Measurements from ENCODE around the gene MICAL1.

- no peak for TF ChIP-seq CTCF (IDR thresholded peaks at IDR 0.05; ENCODE audit: insufficient read depth, low read length)
- TF ChIP-seq, protein P1, sequence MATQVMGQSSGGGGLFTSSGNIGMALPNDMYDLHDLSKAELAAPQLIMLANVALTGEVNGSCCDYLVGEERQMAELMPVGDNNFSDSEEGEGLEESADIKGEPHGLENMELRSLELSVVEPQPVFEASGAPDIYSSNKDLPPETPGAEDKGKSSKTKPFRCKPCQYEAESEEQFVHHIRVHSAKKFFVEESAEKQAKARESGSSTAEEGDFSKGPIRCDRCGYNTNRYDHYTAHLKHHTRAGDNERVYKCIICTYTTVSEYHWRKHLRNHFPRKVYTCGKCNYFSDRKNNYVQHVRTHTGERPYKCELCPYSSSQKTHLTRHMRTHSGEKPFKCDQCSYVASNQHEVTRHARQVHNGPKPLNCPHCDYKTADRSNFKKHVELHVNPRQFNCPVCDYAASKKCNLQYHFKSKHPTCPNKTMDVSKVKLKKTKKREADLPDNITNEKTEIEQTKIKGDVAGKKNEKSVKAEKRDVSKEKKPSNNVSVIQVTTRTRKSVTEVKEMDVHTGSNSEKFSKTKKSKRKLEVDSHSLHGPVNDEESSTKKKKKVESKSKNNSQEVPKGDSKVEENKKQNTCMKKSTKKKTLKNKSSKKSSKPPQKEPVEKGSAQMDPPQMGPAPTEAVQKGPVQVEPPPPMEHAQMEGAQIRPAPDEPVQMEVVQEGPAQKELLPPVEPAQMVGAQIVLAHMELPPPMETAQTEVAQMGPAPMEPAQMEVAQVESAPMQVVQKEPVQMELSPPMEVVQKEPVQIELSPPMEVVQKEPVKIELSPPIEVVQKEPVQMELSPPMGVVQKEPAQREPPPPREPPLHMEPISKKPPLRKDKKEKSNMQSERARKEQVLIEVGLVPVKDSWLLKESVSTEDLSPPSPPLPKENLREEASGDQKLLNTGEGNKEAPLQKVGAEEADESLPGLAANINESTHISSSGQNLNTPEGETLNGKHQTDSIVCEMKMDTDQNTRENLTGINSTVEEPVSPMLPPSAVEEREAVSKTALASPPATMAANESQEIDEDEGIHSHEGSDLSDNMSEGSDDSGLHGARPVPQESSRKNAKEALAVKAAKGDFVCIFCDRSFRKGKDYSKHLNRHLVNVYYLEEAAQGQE (IDR thresholded peaks at IDR 0.05; ENCODE audit: insufficient replicate concordance, low read depth) = no peak
Measured at GRCh38 chr6:109411034-109411433, 44.5 kb downstream of the MICAL1 start.
